Esophagus muscularis mucosa (tissue), 4 donors: Measurements from ENCODE around the gene DEPDC4. TPM values are rescaled to one million over a fixed set of nuclear protein-coding genes. Genes with fewer than 3 reads are reported as not detected.
"Not testable (repeated sequence)": the region's sequence is repeated elsewhere in the genome, so short reads cannot be mapped to it uniquely, and the experiment has no call there.

Experiments used
- DNase-seq: peaks from one replicate; pipeline ENCODE4 v3.0.0-alpha.2; 2017; ENCODE audit errors: extremely low spot score
- H3K27ac ChIP-seq, 4 donors: fragments of 200-600 bp; sonication (generic); replicated peaks in 1 of 4; 1 replicate in 3 of 4; 2 replicates in 1 of 4; pipeline ENCODE4 v1.5.1; 2016 to 2019; ENCODE audit warnings: mild to moderate bottlenecking in 1 of 4
- H3K27me3 ChIP-seq, 4 donors: fragments of 200-600 bp; sonication (generic); one replicate each; pipeline versions ENCODE4 v1.5.1 to v1.6.0; 2016 to 2019
- H3K36me3 ChIP-seq, 4 donors: fragments of 200-600 bp; sonication (generic); one replicate each; pipeline ENCODE4 v1.5.1; 2016 to 2019
- H3K4me1 ChIP-seq, 4 donors: fragments of 200-600 bp; sonication (generic); one replicate each; pipeline ENCODE4 v1.5.1; 2016 to 2019
- H3K4me3 ChIP-seq, 4 donors: fragments of 200-600 bp; sonication (generic); 1 replicate in 2 of 4; 2 replicates in 2 of 4; pipeline ENCODE4 v1.5.1; 2016 to 2019; ENCODE audit warnings: mild to moderate bottlenecking in 4 of 4, moderate library complexity in 1 of 4
- H3K9me3 ChIP-seq, 4 donors: fragments of 200-600 bp; sonication (generic); 1 replicate in 3 of 4; 2 replicates in 1 of 4; pipeline ENCODE4 v1.5.1; 2016 to 2019
- EP300 ChIP-seq: sonication (generic); formaldehyde crosslinking; IDR thresholded peaks from one replicate; pipeline ENCODE4 v1.6.1; 2017; ENCODE audit warnings: antibody characterized with exemption
- POLR2A ChIP-seq: fragments of 450-650 bp; IDR thresholded peaks from one replicate; pipeline ENCODE4 v1.6.1; 2017; ENCODE audit warnings: antibody characterized with exemption, moderate library complexity, mild to moderate bottlenecking, low read depth
- POLR2AphosphoS5 ChIP-seq, 2 donors: sonication (generic); formaldehyde crosslinking; IDR thresholded peaks; one replicate each; pipeline ENCODE4 v1.6.1; 2017; ENCODE audit warnings: antibody characterized with exemption in 2 of 2
- WGBS: methylation state at CpG from one replicate; pipeline ENCODE4 v1.1.5; 2018; 5-methylcytosine and 5-hydroxymethylcytosine counted together
- intact Hi-C: fragments of 100-400 bp; cut with DNase I; formaldehyde crosslinking; loops from one replicate; pipeline ENCODE4 v1.15.1; 2023
- total RNA-seq, 4 donors: library from RNA; depleted of rRNA; stranded (reverse); fragments of >200 nt; gene quantifications; one replicate each; pipeline versions ENCODE4 v1.1.0 to v1.2.1, GENCODE V29; 2016
- TF ChIP-seq, protein P1 (sequence below), 3 experiments: fragments of 200-600 bp in 2 of 3; fragments of 450-650 bp in 1 of 3; sonication (generic) in 2 of 3; IDR thresholded peaks; one replicate each; pipeline ENCODE4 v1.5.1; 2017 to 2019; ENCODE audit warnings: antibody characterized with exemption in 3 of 3, mild to moderate bottlenecking in 2 of 3, moderate library complexity in 1 of 3

DEPDC4 gene
- total RNA-seq = under 1 TPM in 2 of 4 donors, not detected in 2; 0.34 to 0.50 TPM

DNA sequence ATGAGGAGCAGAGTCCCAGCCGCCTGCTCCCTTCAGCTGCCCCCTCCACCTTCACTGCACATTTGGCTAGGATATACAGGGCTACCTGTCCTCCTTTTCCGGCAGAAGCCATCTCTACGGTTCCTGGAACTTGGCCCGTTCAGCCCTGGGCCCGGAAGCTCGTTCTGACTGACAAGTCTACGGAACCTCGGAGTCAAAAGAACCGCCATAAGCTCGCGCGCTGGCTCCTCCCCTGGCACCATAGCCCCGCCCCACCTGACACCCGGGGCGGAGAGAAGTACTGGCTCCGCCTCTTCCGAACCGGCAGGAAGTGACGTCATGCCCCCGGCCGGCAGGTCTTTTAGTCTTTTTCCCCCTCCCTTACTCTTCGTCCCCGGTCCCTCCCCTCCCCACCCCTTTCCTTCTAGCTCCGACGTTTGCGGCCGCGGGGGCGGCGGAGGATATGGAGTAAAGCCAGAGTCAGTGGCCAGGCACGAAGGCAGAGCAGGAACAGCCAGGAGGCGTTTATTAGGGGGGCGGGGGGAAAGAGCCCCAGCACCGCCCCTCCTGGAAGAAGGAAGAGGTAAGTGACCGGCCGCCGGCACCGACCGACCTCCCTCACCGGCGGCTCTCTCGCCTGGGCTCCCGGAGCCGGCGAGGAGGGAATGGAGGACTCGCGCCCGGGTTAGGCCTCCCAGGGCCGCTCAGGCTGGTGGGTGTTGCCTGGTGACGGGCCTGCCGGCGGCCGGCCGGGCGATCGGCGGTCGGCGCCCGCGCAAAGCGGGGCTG lies at the start of gene DEPDC4, which contains the start of gene SCYL2:
TSS of gene DEPDC4 (minus strand) at position 245 of the 768 bp plus-strand sequence. CDS start at position 242, 3 bp downstream.
TSS of gene SCYL2 (plus strand) at position 343 of the 768 bp plus-strand sequence. CDS start 15,794 bp downstream, outside the sequence.
- Histone ChIP-seq H3K36me3 (no peaks in the 10 kb centered on the region), H3K27ac (peak within 1 kb of the TSS; percentile 98 to 99 (median 98)), H3K27me3 (no peaks in the 10 kb centered on the region), H3K9me3 (no peaks in the 10 kb centered on the region), H3K4me1 (peaks cover 20 to 49% (median 43%) of the 10 kb centered on the region in 4 donors), H3K4me3 (peak within 1 kb of the TSS; percentile 87 to 99 (median 95))
- WGBS = under 1% methylated on average over 40 of the region's 62 CpGs
- intact Hi-C loops = no loop called here
- peak; percentile 99 for DNase-seq
- TF ChIP-seq POLR2AphosphoS5 (IDR thresholded peaks at IDR 0.05) = peak; percentile 81 to 84
- TF ChIP-seq EP300 = no peak
- peak; percentile 4 for TF ChIP-seq POLR2A

DNA sequence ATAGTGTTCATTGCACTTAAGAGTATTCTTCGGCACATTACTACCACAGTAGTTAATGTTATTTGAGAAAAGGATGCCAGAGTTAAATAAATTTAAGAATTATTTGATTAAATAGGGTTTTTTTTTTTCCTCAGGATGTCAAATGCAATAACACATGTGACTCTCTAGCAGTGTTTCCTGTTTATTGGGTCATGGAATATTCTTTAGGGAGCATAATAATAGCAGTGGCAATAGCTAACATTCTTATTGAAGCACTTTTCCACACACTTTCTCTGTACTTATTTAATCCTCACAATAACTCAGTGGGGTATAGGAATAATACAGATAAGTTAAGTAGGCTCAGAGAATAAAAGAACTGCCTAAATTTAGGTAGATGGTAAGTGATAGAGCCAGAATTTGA lies 44.4 kb upstream of the DEPDC4 start:
- Histone ChIP-seq H3K27ac (no peak overlapping the region), H3K4me1 (no peaks in the 10 kb centered on the region), H3K36me3 (peaks cover 19 to 51% (median 35%) of the 10 kb centered on the region in 4 donors), H3K27me3 (no peaks in the 10 kb centered on the region), H3K9me3 (no peaks in the 10 kb centered on the region), H3K4me3 (no peak overlapping the region)
- DNase-seq = no peak
- TF ChIP-seq POLR2AphosphoS5 (IDR thresholded peaks at IDR 0.05) (no peak), EP300 (no peak), POLR2A (no peak)
- TF ChIP-seq, protein P1, sequence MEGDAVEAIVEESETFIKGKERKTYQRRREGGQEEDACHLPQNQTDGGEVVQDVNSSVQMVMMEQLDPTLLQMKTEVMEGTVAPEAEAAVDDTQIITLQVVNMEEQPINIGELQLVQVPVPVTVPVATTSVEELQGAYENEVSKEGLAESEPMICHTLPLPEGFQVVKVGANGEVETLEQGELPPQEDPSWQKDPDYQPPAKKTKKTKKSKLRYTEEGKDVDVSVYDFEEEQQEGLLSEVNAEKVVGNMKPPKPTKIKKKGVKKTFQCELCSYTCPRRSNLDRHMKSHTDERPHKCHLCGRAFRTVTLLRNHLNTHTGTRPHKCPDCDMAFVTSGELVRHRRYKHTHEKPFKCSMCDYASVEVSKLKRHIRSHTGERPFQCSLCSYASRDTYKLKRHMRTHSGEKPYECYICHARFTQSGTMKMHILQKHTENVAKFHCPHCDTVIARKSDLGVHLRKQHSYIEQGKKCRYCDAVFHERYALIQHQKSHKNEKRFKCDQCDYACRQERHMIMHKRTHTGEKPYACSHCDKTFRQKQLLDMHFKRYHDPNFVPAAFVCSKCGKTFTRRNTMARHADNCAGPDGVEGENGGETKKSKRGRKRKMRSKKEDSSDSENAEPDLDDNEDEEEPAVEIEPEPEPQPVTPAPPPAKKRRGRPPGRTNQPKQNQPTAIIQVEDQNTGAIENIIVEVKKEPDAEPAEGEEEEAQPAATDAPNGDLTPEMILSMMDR (IDR thresholded peaks at IDR 0.05) = no peak
- 78% methylated on average over 1 of the region's 1 CpG for WGBS
- intact Hi-C loops = no loop called here

DNA sequence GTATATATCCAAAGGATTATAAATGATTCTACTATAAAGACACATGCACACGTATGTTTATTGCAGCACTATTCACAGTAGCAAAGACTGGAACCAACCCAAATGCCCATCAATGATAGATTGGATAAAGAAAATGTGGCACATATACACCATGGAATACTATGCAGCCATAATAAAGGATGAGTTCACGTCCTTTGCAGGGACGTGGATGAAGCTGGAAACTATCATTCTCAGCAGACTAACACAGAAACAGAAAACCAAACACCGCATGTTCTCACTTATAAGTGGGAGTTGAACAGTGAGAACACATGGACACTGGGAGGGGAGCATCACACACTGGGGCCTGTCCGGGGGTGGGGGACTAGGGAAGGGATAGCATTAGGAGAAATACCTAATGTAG lies 41.3 kb upstream of the DEPDC4 start:
- H3K4me3 ChIP-seq, H3K27me3 ChIP-seq, intact Hi-C loops, H3K27ac ChIP-seq, H3K4me1 ChIP-seq, DNase-seq, H3K9me3 ChIP-seq: not testable (repeated sequence)
- H3K36me3 ChIP-seq = peaks cover 11 to 43% (median 29%) of the 10 kb centered on the region in 4 donors
- WGBS = 94% methylated on average over 5 of the region's 5 CpGs

DNA sequence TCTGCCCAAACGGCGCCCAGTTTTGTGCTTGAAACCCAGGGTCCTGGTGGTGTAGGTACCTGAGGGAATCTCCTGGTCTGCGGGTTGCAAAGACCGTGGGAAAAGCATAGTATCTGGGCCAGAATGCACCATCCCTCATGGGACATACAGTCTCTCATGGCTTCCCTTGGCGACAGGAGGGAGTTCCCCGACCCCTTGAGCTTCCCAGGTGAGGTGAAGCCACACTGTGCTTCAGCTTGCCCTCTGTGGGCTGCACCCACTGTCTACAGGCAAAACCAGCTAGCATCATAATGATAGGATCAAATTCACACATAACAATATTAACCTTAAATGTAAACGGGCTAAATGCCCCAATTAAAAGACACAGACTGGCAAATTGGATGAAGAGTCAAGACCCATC lies 37.5 kb upstream of the DEPDC4 start:
- H3K4me3 ChIP-seq, H3K27ac ChIP-seq, H3K9me3 ChIP-seq, DNase-seq, intact Hi-C loops, H3K27me3 ChIP-seq, H3K4me1 ChIP-seq: not testable (repeated sequence)
- H3K36me3 ChIP-seq = peaks cover 4 to 55% (median 36%) of the 10 kb centered on the region in 4 donors
- 100% methylated on average over 7 of the region's 7 CpGs for whole genome bisulfite sequencing

DNA sequence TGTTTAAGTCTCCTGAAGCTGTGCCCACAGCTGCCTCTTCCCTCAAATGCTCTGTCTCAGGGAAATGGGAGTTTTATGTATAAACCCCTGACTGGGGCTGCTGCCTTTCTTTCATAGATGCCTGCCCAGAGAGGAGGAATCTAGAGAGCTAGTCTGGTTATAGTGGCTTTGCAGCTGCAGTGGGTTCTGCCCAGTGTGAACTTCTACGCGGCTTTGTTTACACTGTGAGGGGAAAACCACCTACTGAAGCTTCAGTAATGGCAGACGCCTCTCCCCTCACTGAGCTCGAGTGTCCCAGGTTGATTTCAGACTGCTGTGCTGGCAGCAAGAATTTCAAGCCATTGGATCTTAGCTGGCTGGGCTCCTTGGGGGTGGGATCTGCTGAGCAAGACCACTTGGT lies 37.0 kb upstream of the DEPDC4 start:
- intact Hi-C loops = no loop called here
- peaks cover 7 to 60% (median 41%) of the 10 kb centered on the region in 4 donors for H3K36me3 ChIP-seq

DNA sequence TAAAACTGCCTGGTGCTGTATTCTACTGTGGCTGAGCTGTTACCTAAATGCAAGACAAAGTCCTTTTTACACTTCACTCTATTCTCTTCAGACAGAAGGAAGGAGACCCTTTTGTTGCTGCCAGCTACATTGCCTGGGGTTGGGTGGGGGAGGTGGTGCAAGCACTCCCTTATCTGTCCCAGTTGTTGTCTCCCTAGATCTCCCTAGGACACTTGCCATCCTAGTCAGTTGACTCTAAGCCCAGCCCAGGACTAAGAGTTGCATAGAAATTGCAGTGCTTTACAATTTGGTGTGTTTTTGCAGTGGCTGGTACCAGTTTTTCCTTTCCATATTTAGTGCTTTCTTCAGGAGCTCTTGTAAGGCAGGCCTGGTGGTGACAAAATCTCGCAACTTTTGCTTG lies 35.2 kb upstream of the DEPDC4 start:
- Histone ChIP-seq H3K27me3 (no peaks in the 10 kb centered on the region), H3K9me3 (no peaks in the 10 kb centered on the region), H3K27ac (no peak overlapping the region), H3K4me1 (no peaks in the 10 kb centered on the region), H3K36me3 (peaks cover 16 to 68% (median 47%) of the 10 kb centered on the region in 4 donors), H3K4me3 (no peak overlapping the region)
- TF ChIP-seq EP300 (no peak), POLR2AphosphoS5 (IDR thresholded peaks at IDR 0.05) (no peak), POLR2A (no peak)
- 100% methylated on average over 1 of the region's 1 CpG for WGBS
- DNase-seq = no peak
- intact Hi-C loops = no loop called here

More for the DNA sequence above, 37.0 kb upstream of the DEPDC4 start:
- Histone ChIP-seq H3K9me3 (no peaks in the 10 kb centered on the region), H3K4me1 (no peaks in the 10 kb centered on the region), H3K27me3 (no peaks in the 10 kb centered on the region), H3K4me3 (no peak overlapping the region), H3K27ac (no peak overlapping the region)
- 95% methylated on average over 3 of the region's 4 CpGs for WGBS
- TF ChIP-seq, protein P1 (IDR thresholded peaks at IDR 0.05) = no peak
- no peak for TF ChIP-seq EP300
- TF ChIP-seq POLR2A = no peak
- DNase-seq = no peak
